K562 (cell line): Measurements from ENCODE around the gene DAPK2. TPM values are rescaled to one million over a fixed set of nuclear protein-coding genes. Genes with fewer than 3 reads are reported as not detected.

ENCODE experiments used
- ELF4 ChIP-seq: fragments of 450-650 bp; formaldehyde crosslinking; IDR thresholded peaks from 2 replicates; pipeline ENCODE4 v1.4.0; 2022; ENCODE audit warnings: missing genetic modification characterization
- ETV1 ChIP-seq: fragments of 450-650 bp; conservative IDR thresholded peaks from 2 replicates; pipeline ENCODE4 v1.6.1; 2016; ENCODE audit warnings: missing genetic modification characterization, control low read depth, low read depth, missing compliant biosample characterization
- ILK ChIP-seq: fragments of 450-650 bp; IDR thresholded peaks from 2 replicates; pipeline ENCODE4 v1.6.1; 2016; ENCODE audit warnings: missing genetic modification characterization, low read depth, mild to moderate bottlenecking, missing compliant biosample characterization, moderate library complexity, borderline replicate concordance
- MAFK ChIP-seq: IDR thresholded peaks from 2 replicates; pipeline ENCODE4 v1.6.1; 2011; ENCODE audit warnings: low read length, improper control_type of control experiment
- MYC ChIP-seq, 2 experiments: fragments of 250-450 bp in 1 of 2; sonication (Bioruptor Pico) in 1 of 2; IDR thresholded peaks; 2 replicates each; pipeline versions ENCODE4 v1.5.1 to v1.6.1; 2012 to 2021; ENCODE audit warnings: low read depth in 2 of 2, borderline replicate concordance in 1 of 2, improper control_type of control experiment in 1 of 2, low read length in 1 of 2, mild to moderate bottlenecking in 1 of 2, moderate library complexity in 1 of 2
- SIX5 ChIP-seq, 2 experiments: IDR thresholded peaks; 2 replicates each; pipeline ENCODE4 v1.6.1; 2011; ENCODE audit warnings: low read length in 2 of 2, borderline replicate concordance in 1 of 2, low read depth in 1 of 2, mild to moderate bottlenecking in 1 of 2, moderate library complexity in 1 of 2; ENCODE audit not compliant: insufficient read depth in 1 of 2
- SMARCA5 ChIP-seq: fragments of 450-650 bp; IDR thresholded peaks from 2 replicates; pipeline ENCODE4 v1.6.1; 2016
- U2AF1 ChIP-seq: fragments of 200-400 bp; formaldehyde crosslinking; optimal IDR thresholded peaks from 2 replicates; pipeline ENCODE3; 2017; ENCODE audit warnings: mild to moderate bottlenecking, low read depth, low read length, moderate library complexity
- ZNF134 ChIP-seq: fragments of 250-450 bp; sonication (Bioruptor Pico); conservative IDR thresholded peaks from 2 replicates; pipeline ENCODE4 v1.4.0; 2020
- ZNF239 ChIP-seq: fragments of 250-450 bp; sonication (Bioruptor Pico); IDR thresholded peaks from 2 replicates; pipeline ENCODE4 v1.4.0; 2020; ENCODE audit warnings: mild to moderate bottlenecking
- ZNF77 ChIP-seq: fragments of 250-450 bp; sonication (Bioruptor Pico); IDR thresholded peaks from 2 replicates; pipeline ENCODE4 v1.5.0; 2020
- polyA plus RNA-seq, 8 experiments: library from polyadenylated mRNA; depleted of rRNA in 4 of 8; stranded (reverse) in 5 of 8; unstranded in 3 of 8; fragments of >200 nt; fragmentation: Nextera tagmentation in 2 of 8; fragmentation: Illumina TruSeq in 1 of 8; extraction: Ambion mirVana in 2 of 8; extraction: Trizol in 1 of 8; gene quantifications; 2 replicates each; pipeline versions ENCODE4 v1.2.1 to v1.2.3, GENCODE V29; 2011 to 2014; ENCODE audit warnings: inconsistent platforms in 1 of 8, missing spikeins in 1 of 8
- total RNA-seq, 7 experiments: library from RNA; depleted of rRNA in 6 of 7; stranded (reverse); fragments of >200 nt in 6 of 7; fragmentation: Illumina TruSeq in 2 of 7; extraction: Trizol in 2 of 7; gene quantifications; 2 replicates each; pipeline versions ENCODE4 v1.2.1 to v1.2.3, GENCODE V29; 2011 to 2021; ENCODE audit warnings: low replicate concordance in 1 of 7
- TF ChIP-seq, protein P1 (sequence below): fragments of 450-650 bp; IDR thresholded peaks from 2 replicates; pipeline ENCODE4 v1.6.1; 2017; ENCODE audit warnings: mild to moderate bottlenecking, moderate library complexity
- TF ChIP-seq, protein P2 (sequence below), 2 experiments: fragments of 450-650 bp in 1 of 2; sonication (generic) in 1 of 2; formaldehyde crosslinking; conservative IDR thresholded peaks; 2 replicates each; pipeline versions ENCODE4 v1.4.0 to v1.8.1; 2020 to 2022; ENCODE audit warnings: mild to moderate bottlenecking in 1 of 2, missing genetic modification reagents in 1 of 2
- TF ChIP-seq, protein P3 (sequence below): fragments of 250-450 bp; sonication (Bioruptor Pico); IDR thresholded peaks from 2 replicates; pipeline ENCODE4 v1.5.0; 2020; ENCODE audit warnings: mild to moderate bottlenecking
- TF ChIP-seq, protein P4 (sequence below): fragments of 250-450 bp; sonication (Bioruptor Pico); IDR thresholded peaks from 2 replicates; pipeline ENCODE4 v1.8.0; 2021; ENCODE audit warnings: borderline replicate concordance, mild to moderate bottlenecking, moderate library complexity; ENCODE audit not compliant: poor library complexity, severe bottlenecking
- TF ChIP-seq, protein P5 (sequence below): fragments of 450-650 bp; IDR thresholded peaks from one replicate; pipeline ENCODE4 v1.6.1; 2018; ENCODE audit warnings: mild to moderate bottlenecking, moderate library complexity; ENCODE audit not compliant: partially characterized antibody
- TF ChIP-seq, protein P6 (sequence below), 2 experiments: fragments of 450-650 bp in 1 of 2; sonication (generic) in 1 of 2; formaldehyde crosslinking in 1 of 2; IDR thresholded peaks in 1 of 2; conservative IDR thresholded peaks in 1 of 2; 2 replicates each; pipeline versions ENCODE4 v1.6.1 to v1.8.1; 2016 to 2023; ENCODE audit warnings: mild to moderate bottlenecking in 2 of 2, moderate library complexity in 2 of 2, inconsistent platforms in 1 of 2, missing genetic modification reagents in 1 of 2

Gene DAPK2
- total and polyA plus RNA-seq, 9 of the 15 experiments (the other 6 are each of a cell fraction or from before 2014, with no cell fraction given): 0.14 to 5.2 (median 2.2) TPM

DNA sequence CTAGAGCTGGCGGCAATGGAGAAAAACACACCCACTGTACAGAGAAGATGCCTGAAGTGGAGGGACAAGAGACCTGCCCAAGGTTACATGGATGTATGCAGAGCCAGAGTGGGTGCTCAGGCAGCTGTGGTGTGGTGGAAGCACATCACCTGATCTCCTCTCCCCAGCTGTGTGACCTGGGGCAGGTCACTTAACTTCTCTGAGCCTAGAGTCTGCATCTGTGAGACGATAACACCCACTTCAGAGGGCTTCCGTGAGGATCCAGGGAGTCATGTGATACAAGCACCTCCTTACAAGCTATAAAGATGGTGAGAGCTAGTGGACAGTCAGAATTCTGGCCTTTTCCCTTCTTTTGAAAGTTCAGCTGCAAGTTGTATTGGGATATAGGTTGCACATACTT is 157.5 kb downstream of the DAPK2 start (continued):
- TF ChIP-seq, protein P1, sequence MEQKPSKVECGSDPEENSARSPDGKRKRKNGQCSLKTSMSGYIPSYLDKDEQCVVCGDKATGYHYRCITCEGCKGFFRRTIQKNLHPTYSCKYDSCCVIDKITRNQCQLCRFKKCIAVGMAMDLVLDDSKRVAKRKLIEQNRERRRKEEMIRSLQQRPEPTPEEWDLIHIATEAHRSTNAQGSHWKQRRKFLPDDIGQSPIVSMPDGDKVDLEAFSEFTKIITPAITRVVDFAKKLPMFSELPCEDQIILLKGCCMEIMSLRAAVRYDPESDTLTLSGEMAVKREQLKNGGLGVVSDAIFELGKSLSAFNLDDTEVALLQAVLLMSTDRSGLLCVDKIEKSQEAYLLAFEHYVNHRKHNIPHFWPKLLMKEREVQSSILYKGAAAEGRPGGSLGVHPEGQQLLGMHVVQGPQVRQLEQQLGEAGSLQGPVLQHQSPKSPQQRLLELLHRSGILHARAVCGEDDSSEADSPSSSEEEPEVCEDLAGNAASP: no peak
- no peak for TF ChIP-seq U2AF1
- TF ChIP-seq, protein P2, sequence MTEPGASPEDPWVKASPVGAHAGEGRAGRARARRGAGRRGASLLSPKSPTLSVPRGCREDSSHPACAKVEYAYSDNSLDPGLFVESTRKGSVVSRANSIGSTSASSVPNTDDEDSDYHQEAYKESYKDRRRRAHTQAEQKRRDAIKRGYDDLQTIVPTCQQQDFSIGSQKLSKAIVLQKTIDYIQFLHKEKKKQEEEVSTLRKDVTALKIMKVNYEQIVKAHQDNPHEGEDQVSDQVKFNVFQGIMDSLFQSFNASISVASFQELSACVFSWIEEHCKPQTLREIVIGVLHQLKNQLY (CRISPR knock-in tag; conservative IDR thresholded peaks at IDR 0.05): no peak
- no peak for TF ChIP-seq MAFK
- peak; percentile 83 for TF ChIP-seq SMARCA5
- TF ChIP-seq, protein P3, sequence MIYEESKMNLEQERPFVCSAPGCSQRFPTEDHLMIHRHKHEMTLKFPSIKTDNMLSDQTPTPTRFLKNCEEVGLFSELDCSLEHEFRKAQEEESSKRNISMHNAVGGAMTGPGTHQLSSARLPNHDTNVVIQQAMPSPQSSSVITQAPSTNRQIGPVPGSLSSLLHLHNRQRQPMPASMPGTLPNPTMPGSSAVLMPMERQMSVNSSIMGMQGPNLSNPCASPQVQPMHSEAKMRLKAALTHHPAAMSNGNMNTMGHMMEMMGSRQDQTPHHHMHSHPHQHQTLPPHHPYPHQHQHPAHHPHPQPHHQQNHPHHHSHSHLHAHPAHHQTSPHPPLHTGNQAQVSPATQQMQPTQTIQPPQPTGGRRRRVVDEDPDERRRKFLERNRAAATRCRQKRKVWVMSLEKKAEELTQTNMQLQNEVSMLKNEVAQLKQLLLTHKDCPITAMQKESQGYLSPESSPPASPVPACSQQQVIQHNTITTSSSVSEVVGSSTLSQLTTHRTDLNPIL (CRISPR knock-in tag): no peak
- TF ChIP-seq ZNF134 (CRISPR knock-in tag): no peak
- TF ChIP-seq, protein P4, sequence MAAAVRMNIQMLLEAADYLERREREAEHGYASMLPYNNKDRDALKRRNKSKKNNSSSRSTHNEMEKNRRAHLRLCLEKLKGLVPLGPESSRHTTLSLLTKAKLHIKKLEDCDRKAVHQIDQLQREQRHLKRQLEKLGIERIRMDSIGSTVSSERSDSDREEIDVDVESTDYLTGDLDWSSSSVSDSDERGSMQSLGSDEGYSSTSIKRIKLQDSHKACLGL (CRISPR knock-in tag): no peak
- no peak for TF ChIP-seq ZNF77 (CRISPR knock-in tag)
- no peak for TF ChIP-seq ETV1 (tag)
- TF ChIP-seq, protein P5, sequence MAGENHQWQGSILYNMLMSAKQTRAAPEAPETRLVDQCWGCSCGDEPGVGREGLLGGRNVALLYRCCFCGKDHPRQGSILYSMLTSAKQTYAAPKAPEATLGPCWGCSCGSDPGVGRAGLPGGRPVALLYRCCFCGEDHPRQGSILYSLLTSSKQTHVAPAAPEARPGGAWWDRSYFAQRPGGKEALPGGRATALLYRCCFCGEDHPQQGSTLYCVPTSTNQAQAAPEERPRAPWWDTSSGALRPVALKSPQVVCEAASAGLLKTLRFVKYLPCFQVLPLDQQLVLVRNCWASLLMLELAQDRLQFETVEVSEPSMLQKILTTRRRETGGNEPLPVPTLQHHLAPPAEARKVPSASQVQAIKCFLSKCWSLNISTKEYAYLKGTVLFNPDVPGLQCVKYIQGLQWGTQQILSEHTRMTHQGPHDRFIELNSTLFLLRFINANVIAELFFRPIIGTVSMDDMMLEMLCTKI: no peak
- TF ChIP-seq ILK (tag): no peak
- TF ChIP-seq MYC (IDR thresholded peaks at IDR 0.05; ENCODE audit: low read depth, low read length): no peak
- no peak for TF ChIP-seq MYC (CRISPR knock-in tag; IDR thresholded peaks at IDR 0.05; ENCODE audit: borderline replicate concordance, low read depth)
- no peak for TF ChIP-seq SIX5 (IDR thresholded peaks at IDR 0.05; ENCODE audit: borderline replicate concordance in 1 of 2, insufficient read depth in 1 of 2, low read depth in 1 of 2, low read length in 2 of 2)
- TF ChIP-seq, protein P6, sequence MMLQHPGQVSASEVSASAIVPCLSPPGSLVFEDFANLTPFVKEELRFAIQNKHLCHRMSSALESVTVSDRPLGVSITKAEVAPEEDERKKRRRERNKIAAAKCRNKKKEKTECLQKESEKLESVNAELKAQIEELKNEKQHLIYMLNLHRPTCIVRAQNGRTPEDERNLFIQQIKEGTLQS (IDR thresholded peaks at IDR 0.05): no peak
- TF ChIP-seq, protein P6 (CRISPR knock-in tag; conservative IDR thresholded peaks at IDR 0.05): no peak
- no peak for TF ChIP-seq ZNF239
- no peak for TF ChIP-seq ELF4 (CRISPR knock-in tag)
